Panc1 (cell line): ENCODE results near the gene PNO1. TPM values are rescaled to one million over a fixed set of nuclear protein-coding genes. Genes with fewer than 3 reads are reported as not detected.

Experiments used
- ATAC-seq: fragments of 200-7000 bp; cut with Tn5 transposase; 2 replicates; pipeline ENCODE4 v1.9.1; 2020; ENCODE audit warnings: mild to moderate bottlenecking, moderate library complexity
- BruUV-seq: library from RNA; stranded (reverse); fragments of 400-500 nt; replicated peaks from 2 replicates; lab custom pipeline; 2021; lab: Mats Ljungman, UMichigan
- CTCF ChIA-PET: fragments of 300-600 bp; sonication (Branson Sonifier 250); formaldehyde crosslinking; loops from one replicate; lab custom pipeline; 2022; ENCODE audit warnings: antibody characterized with exemption; lab: Charles Lee
- POLR2A ChIA-PET: fragments of 300-600 bp; sonication (Branson Sonifier 250); formaldehyde crosslinking; loops from one replicate; lab custom pipeline; 2022; ENCODE audit warnings: antibody characterized with exemption; lab: Charles Lee
- DNase-seq: peaks from one replicate; pipeline ENCODE4 v3.0.0-alpha.2; 2010; ENCODE audit warnings: low read depth, low spot score
- H3K27ac ChIP-seq: 2 replicates; pipeline ENCODE4 v1.5.1; 2011; ENCODE audit warnings: mild to moderate bottlenecking, low read length, inconsistent platforms
- H3K27me3 ChIP-seq: fragments of 200-500 bp; sonication (Bioruptor generic); 2 replicates; pipeline ENCODE4 v1.6.0; 2014; ENCODE audit warnings: low read length, inconsistent platforms; ENCODE audit not compliant: control insufficient read depth, insufficient read depth
- H3K36me3 ChIP-seq: fragments of 200-500 bp; sonication (Bioruptor generic); 2 replicates; pipeline ENCODE4 v1.5.1; 2014; ENCODE audit warnings: inconsistent platforms, mild to moderate bottlenecking, low read length, moderate library complexity; ENCODE audit not compliant: control insufficient read depth, insufficient read depth
- H3K4me1 ChIP-seq: 2 replicates; pipeline ENCODE4 v1.5.1; 2011; ENCODE audit warnings: inconsistent platforms, mild to moderate bottlenecking, low read length, moderate library complexity; ENCODE audit not compliant: control insufficient read depth, insufficient read depth
- H3K4me3 ChIP-seq, 2 experiments: 2 replicates each; pipeline ENCODE4 v1.5.1; 2011 to 2012; ENCODE audit warnings: low read depth in 2 of 2, low read length in 2 of 2, mild to moderate bottlenecking in 2 of 2, inconsistent platforms in 1 of 2, moderate library complexity in 1 of 2
- H3K9me3 ChIP-seq: fragments of 200-500 bp; sonication (Bioruptor generic); 2 replicates; pipeline ENCODE4 v1.5.1; 2014; ENCODE audit warnings: low read depth, mild to moderate bottlenecking, inconsistent platforms, low read length, moderate library complexity; ENCODE audit not compliant: control insufficient read depth, insufficient read depth
- CTCF ChIP-seq: fragments of 450-650 bp; IDR thresholded peaks from 2 replicates; pipeline ENCODE4 v1.5.1; 2017; ENCODE audit warnings: mild to moderate bottlenecking
- POLR2AphosphoS5 ChIP-seq: IDR thresholded peaks from 2 replicates; pipeline ENCODE4 v1.6.1; 2012; ENCODE audit warnings: mild to moderate bottlenecking, low read depth, low read length, moderate library complexity
- REST ChIP-seq, 2 experiments: IDR thresholded peaks; 2 replicates each; pipeline ENCODE4 v1.6.1; 2011 to 2012; ENCODE audit warnings: low read depth in 2 of 2, control low read depth in 1 of 2, low read length in 1 of 2, mild to moderate bottlenecking in 1 of 2, moderate library complexity in 1 of 2; ENCODE audit not compliant: insufficient read depth in 1 of 2
- SIN3A ChIP-seq: IDR thresholded peaks from 2 replicates; pipeline ENCODE4 v1.6.1; 2012; ENCODE audit warnings: low read depth, mild to moderate bottlenecking, low read length, moderate library complexity, borderline replicate concordance; ENCODE audit not compliant: insufficient read depth
- TCF7L2 ChIP-seq: IDR thresholded peaks from 2 replicates; pipeline ENCODE4 v1.6.1; 2011; ENCODE audit warnings: mild to moderate bottlenecking, low read depth, low read length, inconsistent platforms
- in situ Hi-C: cut with HindIII; loops from 2 replicates; pipeline ENCODE4 v1.10.0; 2016; ENCODE audit warnings: low sequenced_read_pairs, low pct_unique_long_range_greater_than_20kb
- intact Hi-C: fragments of 100-400 bp; cut with micrococcal nuclease; formaldehyde crosslinking; loops from one replicate; pipeline ENCODE4 v1.10.0; 2022; ENCODE audit not compliant: unreplicated experiment
- total RNA-seq: library from RNA; stranded (reverse); gene quantifications from one replicate; pipeline ENCODE4 v1.2.1, GENCODE V29; 2021; ENCODE audit not compliant: unreplicated experiment

The PNO1 gene
- total RNA-seq, 1 experiment from 2014 or later, result 37.7 TPM

GRCh38 chr2:68218343-68218901 lies 60.7 kb downstream of the PNO1 start:
- ATAC-seq (no peak), DNase-seq (no peak)
- Histone ChIP-seq H3K4me3 (no peak overlapping the region), H3K36me3 (no peaks in the 10 kb centered on the region), H3K4me1 (peaks cover 20% of the 10 kb centered on the region), H3K9me3 (no peaks in the 10 kb centered on the region), H3K27me3 (no peaks in the 10 kb centered on the region), H3K27ac (no peak overlapping the region)
- intact Hi-C loops (no loop called here), in situ Hi-C loops (no loop called here)
- CTCF ChIA-PET, result no interaction called here
- BruUV-seq, result no TSS peak
- TF ChIP-seq SIN3A (no peak), POLR2AphosphoS5 (no peak), TCF7L2 (no peak), REST (IDR thresholded peaks at IDR 0.05; ENCODE audit: insufficient read depth in 1 of 2, low read depth in 2 of 2, low read length in 1 of 2) (no peak), CTCF (no peak)
- POLR2A ChIA-PET, result no interaction called here

- no peaks in the 10 kb centered on the region for H3K27me3 ChIP-seq
- peaks cover 27% of the 10 kb centered on the region for H3K4me1 ChIP-seq
- no peaks in the 10 kb centered on the region for H3K9me3 ChIP-seq
- no peak overlapping the region for H3K4me3 ChIP-seq
- no peak for TF ChIP-seq REST (IDR thresholded peaks at IDR 0.05; ENCODE audit: insufficient read depth in 1 of 2, low read depth in 2 of 2, low read length in 1 of 2)
- no peak for TF ChIP-seq POLR2AphosphoS5
- TF ChIP-seq SIN3A, result no peak
- no peak for TF ChIP-seq TCF7L2
- no peak for TF ChIP-seq CTCF
- intact Hi-C loops, result no loop called here
- no TSS peak for BruUV-seq
- ChIA-PET POLR2A (no interaction called here), CTCF (no interaction called here)
- no peaks in the 10 kb centered on the region; the same call in 1 of the 2 replicates for H3K36me3 ChIP-seq
- in situ Hi-C loops, result no loop called here
- no peak for DNase-seq
- no peak for ATAC-seq
- no peak overlapping the region for H3K27ac ChIP-seq
Observed at GRCh38 chr2:68222287-68222686, 64.6 kb downstream of the PNO1 start.
